GM19351 (cell line): ENCODE data around the gene PCDHA9.
"Not testable (repeated sequence)": the region's sequence is repeated elsewhere in the genome, so short reads cannot be mapped to it uniquely, and the experiment has no call there.

Source experiments
- ATAC-seq: cut with Tn5 transposase; IDR thresholded peaks from one replicate; pipeline ENCODE4 v1.9.1; 2021; ENCODE audit warnings: mild to moderate bottlenecking, moderate library complexity; ENCODE audit not compliant: unreplicated experiment

Gene PCDHA9

GRCh38 chr5:140848139-140849102, at the start of gene PCDHA9:
Gene PCDHA9 (plus strand): TSS chr5:140848382. CDS start chr5:140848496, 114 bp downstream.
- ATAC-seq: not testable (repeated sequence)

- ATAC-seq: no peak
These were observed 47.2 kb upstream of the PCDHA9 start, which contains the start of gene PCDHA3 for GRCh38 chr5:140800816-140801493. Gene PCDHA3 (plus strand): TSS chr5:140801057.

- no peak for ATAC-seq
These were observed 46.7 kb upstream of the PCDHA9 start for GRCh38 chr5:140801494-140801841.

- ATAC-seq: not testable (repeated sequence)
These were observed 45.8 kb upstream of the PCDHA9 start for GRCh38 chr5:140802381-140802780.

- ATAC-seq: no peak
These were observed 45.4 kb upstream of the PCDHA9 start for GRCh38 chr5:140802781-140803271.

- ATAC-seq: no peak
These were observed 41.1 kb upstream of the PCDHA9 start, which contains the start of gene PCDHA4 for GRCh38 chr5:140806834-140807775. Gene PCDHA4 (plus strand): TSS chr5:140807068.

GRCh38 chr5:140808241-140808888, 39.8 kb upstream of the PCDHA9 start:
- not testable (repeated sequence) for ATAC-seq

GRCh38 chr5:140808889-140809291, 39.3 kb upstream of the PCDHA9 start:
- ATAC-seq: no peak

- no peak for ATAC-seq
These were observed 26.6 kb upstream of the PCDHA9 start, which contains the start of gene PCDHA5 for GRCh38 chr5:140821375-140822280. Gene PCDHA5 (plus strand): TSS chr5:140821613.

- no peak for ATAC-seq
These were observed 25.9 kb upstream of the PCDHA9 start for GRCh38 chr5:140822281-140822629.

- not testable (repeated sequence) for ATAC-seq
These were observed 25.2 kb upstream of the PCDHA9 start for GRCh38 chr5:140822969-140823368.

- ATAC-seq: no peak
These were observed 24.7 kb upstream of the PCDHA9 start for GRCh38 chr5:140823475-140823874.

GRCh38 chr5:140827704-140828361, 20.3 kb upstream of the PCDHA9 start, which contains the start of gene PCDHA6:
Gene PCDHA6 (plus strand): TSS chr5:140827960. CDS start chr5:140828092, 132 bp downstream.
- ATAC-seq: no peak

GRCh38 chr5:140828362-140828737, 19.8 kb upstream of the PCDHA9 start:
- no peak for ATAC-seq

- ATAC-seq: not testable (repeated sequence)
These were observed 18.4 kb upstream of the PCDHA9 start for GRCh38 chr5:140829511-140830501.

GRCh38 chr5:140833993-140834392, 14.2 kb upstream of the PCDHA9 start, which contains the start of gene PCDHA7:
Gene PCDHA7 (plus strand): TSS chr5:140834269. CDS start chr5:140834384, 115 bp downstream.
- ATAC-seq: no peak

GRCh38 chr5:140834439-140835008, 13.7 kb upstream of the PCDHA9 start:
- ATAC-seq: not testable (repeated sequence)
